ENCODE data around the gene EIF2A.
A peak's percentile ranks its signal among the peaks of the same experiment; 100 is the strongest.
"Not testable (repeated sequence)": the region's sequence is repeated elsewhere in the genome, so short reads cannot be mapped to it uniquely, and the experiment has no call there.

EIF2A gene

GRCh38 chr3:150603153-150603979 is 56.8 kb downstream of the EIF2A start, which contains the start of gene SELENOT:
Gene SELENOT, plus strand, starts transcription at chr3:150603321. Its CDS starts 42 bp downstream, at chr3:150603363.
- peak; percentile 84 for DNase-seq

- DNase-seq: no peak
These were observed 57.4 kb downstream of the EIF2A start for GRCh38 chr3:150603980-150604319.

GRCh38 chr3:150605998-150606641 is 59.5 kb downstream of the EIF2A start:
- no peak for DNase-seq

- no peak for DNase-seq
These were observed 60.9 kb downstream of the EIF2A start for GRCh38 chr3:150607267-150608065.

GRCh38 chr3:150609988-150610387 is 63.4 kb downstream of the EIF2A start:
- no peak for DNase-seq

- DNase-seq: peak; percentile 5
These were observed 64.2 kb downstream of the EIF2A start for GRCh38 chr3:150610785-150611184.

- DNase-seq: no peak
These were observed 65.1 kb downstream of the EIF2A start for GRCh38 chr3:150611666-150612065.

GRCh38 chr3:150612494-150612893 is 65.9 kb downstream of the EIF2A start:
- no peak for DNase-seq

- DNase-seq: no peak
These were observed 66.4 kb downstream of the EIF2A start for GRCh38 chr3:150613034-150613433.

GRCh38 chr3:150613709-150614480 is 67.3 kb downstream of the EIF2A start:
- DNase-seq: no peak

GRCh38 chr3:150620002-150620689 is 73.6 kb downstream of the EIF2A start:
- DNase-seq: no peak

- DNase-seq: not testable (repeated sequence)
These were observed 76.4 kb downstream of the EIF2A start for GRCh38 chr3:150622955-150623354.

- no peak for DNase-seq
These were observed 77.4 kb downstream of the EIF2A start for GRCh38 chr3:150623945-150624344.

GRCh38 chr3:150626148-150626930 is 79.8 kb downstream of the EIF2A start:
- DNase-seq: no peak

- DNase-seq: no peak
These were observed 81.0 kb downstream of the EIF2A start for GRCh38 chr3:150627557-150627956.

- DNase-seq: no peak
These were observed 85.1 kb downstream of the EIF2A start for GRCh38 chr3:150631515-150632221.

- no peak for DNase-seq
These were observed 88.5 kb downstream of the EIF2A start for GRCh38 chr3:150635076-150635475.

- DNase-seq: no peak
These were observed 88.9 kb downstream of the EIF2A start for GRCh38 chr3:150635526-150635925.

Measured in NCI-H2029 treated with DMSO at 0.1 percent for 48 hours (cell line).